HL-60 (cell line): ENCODE results near the gene ZNF593OS.

Experiments used
- CTCF ChIP-seq: IDR thresholded peaks from one replicate; pipeline ENCODE4 v1.5.1; 2011; ENCODE audit warnings: low read length, control low read depth, inconsistent platforms; ENCODE audit not compliant: insufficient read depth
- GABPA ChIP-seq: IDR thresholded peaks from 2 replicates; pipeline ENCODE4 v1.6.1; 2012; ENCODE audit warnings: low read depth
- REST ChIP-seq: IDR thresholded peaks from 2 replicates; pipeline ENCODE4 v1.6.1; 2012; ENCODE audit warnings: low read depth; ENCODE audit not compliant: insufficient replicate concordance

GRCh38 chr1:26134466-26134865 lies 37.2 kb downstream of the ZNF593OS start:
- TF ChIP-seq GABPA (no peak), CTCF (no peak), REST (no peak)
